PC-9 (cell line): ENCODE data around the gene SH3GL2.

Experiments used
- CTCF ChIP-seq: fragments of 200-600 bp; sonication (generic); conservative IDR thresholded peaks from 2 replicates; pipeline ENCODE4 v1.6.1; 2017; ENCODE audit warnings: mixed run types, antibody characterized with exemption, mild to moderate bottlenecking, moderate library complexity
- EZH2 ChIP-seq: fragments of 200-600 bp; sonication (generic); IDR thresholded peaks from 2 replicates; pipeline ENCODE4 v1.8.0; 2017; ENCODE audit warnings: antibody characterized with exemption, low read depth

GRCh38 chr9:17589771-17590170 is 10.9 kb downstream of the SH3GL2 start:
- TF ChIP-seq CTCF: no peak
- TF ChIP-seq EZH2: no peak
